NCI-H2081 (cell line): ENCODE measurements around the gene DIO1.
A peak's percentile ranks its signal among the peaks of the same experiment; 100 is the strongest.

Source experiments
- DNase-seq, 2 experiments: peaks; one replicate each; lab custom pipeline; 2025; lab: John Stamatoyannopoulos, UW

The DIO1 gene

GRCh38 chr1:53894644-53895043 lies 657 bp downstream of the DIO1 start:
- no peak for DNase-seq

- DNase-seq: no peak
Observed at GRCh38 chr1:53895421-53895820, 1.4 kb downstream of the DIO1 start.

GRCh38 chr1:53896635-53897229 lies 2.7 kb downstream of the DIO1 start:
- DNase-seq: no peak

- peak in 1 of 2 experiments; percentile 15 for DNase-seq
Observed at GRCh38 chr1:53899206-53899628, 5.2 kb downstream of the DIO1 start.

- no peak for DNase-seq
Observed at GRCh38 chr1:53899708-53900107, 5.7 kb downstream of the DIO1 start.

GRCh38 chr1:53902235-53903138 lies 8.5 kb downstream of the DIO1 start:
- no peak for DNase-seq

- no peak for DNase-seq
Observed at GRCh38 chr1:53905509-53905908, 11.5 kb downstream of the DIO1 start.

GRCh38 chr1:53906121-53906520 lies 12.1 kb downstream of the DIO1 start:
- no peak for DNase-seq

- no peak for DNase-seq
Observed at GRCh38 chr1:53909946-53910345, 16.0 kb downstream of the DIO1 start.

- DNase-seq: no peak
Observed at GRCh38 chr1:53911442-53911841, 17.5 kb downstream of the DIO1 start.

- DNase-seq: no peak
Observed at GRCh38 chr1:53913352-53914033, 19.5 kb downstream of the DIO1 start.

- DNase-seq: no peak
Observed at GRCh38 chr1:53918343-53918742, 24.4 kb downstream of the DIO1 start.

- no peak for DNase-seq
Observed at GRCh38 chr1:53919675-53920066, 25.7 kb downstream of the DIO1 start.

- DNase-seq: no peak
Observed at GRCh38 chr1:53927376-53927881, 33.4 kb downstream of the DIO1 start.

- no peak for DNase-seq
Observed at GRCh38 chr1:53929246-53929960, 35.4 kb downstream of the DIO1 start.

GRCh38 chr1:53930932-53931331 lies 36.9 kb downstream of the DIO1 start:
- DNase-seq: no peak

- DNase-seq: no peak
Observed at GRCh38 chr1:53931523-53931922, 37.5 kb downstream of the DIO1 start.

GRCh38 chr1:53934170-53934765 lies 40.3 kb downstream of the DIO1 start:
- DNase-seq: no peak

GRCh38 chr1:53936430-53936829 lies 42.4 kb downstream of the DIO1 start:
- DNase-seq: no peak

GRCh38 chr1:53938136-53938830 lies 44.3 kb downstream of the DIO1 start:
- no peak for DNase-seq
